Mucosa of descending colon (tissue), 3 donors: Measurements from ENCODE around the gene HMCN2. TPM values are rescaled to one million over a fixed set of nuclear protein-coding genes. Genes with fewer than 3 reads are reported as not detected.

Source experiments
- ATAC-seq: fragments of 200-7000 bp; cut with Tn5 transposase; one replicate; pipeline ENCODE4 v1.9.1; 2020; ENCODE audit warnings: mild to moderate bottlenecking, moderate library complexity
- DNase-seq, 3 donors: peaks; one replicate each; pipeline ENCODE4 v3.0.0-alpha.2; 2020
- H3K36me3 ChIP-seq: fragments of 200-600 bp; one replicate; pipeline ENCODE4 v1.8.0; 2021; ENCODE audit warnings: low read depth, mild to moderate bottlenecking
- H3K4me1 ChIP-seq: fragments of 200-600 bp; one replicate; pipeline ENCODE4 v1.8.0; 2021; ENCODE audit warnings: low read depth, mild to moderate bottlenecking
- H3K4me3 ChIP-seq: fragments of 200-600 bp; one replicate; pipeline ENCODE4 v1.8.0; 2021; ENCODE audit warnings: mild to moderate bottlenecking
- H3K9me3 ChIP-seq: fragments of 200-600 bp; one replicate; pipeline ENCODE4 v1.8.0; 2021; ENCODE audit warnings: mild to moderate bottlenecking
- CTCF ChIP-seq: fragments of 200-600 bp; IDR thresholded peaks from one replicate; pipeline ENCODE4 v1.8.0; 2022; ENCODE audit warnings: antibody characterized with exemption, mild to moderate bottlenecking
- intact Hi-C, 2 donors: fragments of 100-400 bp; cut with DNase I in 1 of 2; cut with micrococcal nuclease in 1 of 2; formaldehyde crosslinking; loops; one replicate each; pipeline versions ENCODE4 v1.11.0 to v1.11.1; 2022; cut with DNase I, micrococcal nuclease
- total RNA-seq, 3 donors: library from RNA; stranded (reverse); fragmentation: NEBNext Ultra II Directional in 2 of 3; extraction: Animal tissue kit (Norgen Biotek cat#: 25700) in 2 of 3; gene quantifications; one replicate each; pipeline versions ENCODE4 v1.2.1 to v1.2.4, GENCODE V29; 2021 to 2023
- donor health status: DM: no; HTN: no; CAD: no; lungs with moderate emphysema.
- donor health status: DM: no; HTN: no; CAD: no.
- donor health status: DM: no; HTN: yes; CAD: no.

The HMCN2 gene
- total RNA-seq, 3 donors from 2014 or later = 28.1 to 40.5 (median 33.2) TPM

DNA sequence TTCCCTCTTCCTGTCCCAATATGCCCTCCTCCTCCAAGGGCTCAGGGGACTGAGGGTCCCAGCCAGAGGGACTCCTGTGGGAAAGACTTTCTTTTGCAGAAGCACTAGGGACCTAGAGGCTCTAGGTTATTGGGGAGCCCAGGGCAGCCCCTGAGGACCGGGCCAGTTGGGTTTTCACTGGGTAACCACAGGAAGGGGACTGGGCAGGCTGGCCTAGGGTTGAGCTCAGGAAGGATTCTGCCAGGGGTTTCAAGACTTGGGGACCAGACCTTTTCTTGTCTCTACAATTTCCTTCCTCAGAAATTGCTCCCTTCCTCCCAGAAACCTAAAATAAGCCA, 24.4 kb upstream of the HMCN2 start:
- no peaks in the 10 kb centered on the region for H3K9me3 ChIP-seq
- no peak for TF ChIP-seq CTCF
- no peak for ATAC-seq
- intact Hi-C loops = no loop called here
- no peaks in the 10 kb centered on the region for H3K4me1 ChIP-seq
- H3K4me3 ChIP-seq = no peak overlapping the region
- peak in 1 of 3 donors; percentile 24 for DNase-seq
- no peaks in the 10 kb centered on the region for H3K36me3 ChIP-seq

GRCh38 chr9:130242270-130243014, 23.1 kb upstream of the HMCN2 start:
- Histone ChIP-seq H3K4me3 (no peak overlapping the region), H3K4me1 (no peaks in the 10 kb centered on the region), H3K36me3 (no peaks in the 10 kb centered on the region), H3K9me3 (no peaks in the 10 kb centered on the region)
- intact Hi-C loops = no loop called here
- ATAC-seq = peak; percentile 4
- TF ChIP-seq CTCF = no peak
- no peak for DNase-seq

DNA sequence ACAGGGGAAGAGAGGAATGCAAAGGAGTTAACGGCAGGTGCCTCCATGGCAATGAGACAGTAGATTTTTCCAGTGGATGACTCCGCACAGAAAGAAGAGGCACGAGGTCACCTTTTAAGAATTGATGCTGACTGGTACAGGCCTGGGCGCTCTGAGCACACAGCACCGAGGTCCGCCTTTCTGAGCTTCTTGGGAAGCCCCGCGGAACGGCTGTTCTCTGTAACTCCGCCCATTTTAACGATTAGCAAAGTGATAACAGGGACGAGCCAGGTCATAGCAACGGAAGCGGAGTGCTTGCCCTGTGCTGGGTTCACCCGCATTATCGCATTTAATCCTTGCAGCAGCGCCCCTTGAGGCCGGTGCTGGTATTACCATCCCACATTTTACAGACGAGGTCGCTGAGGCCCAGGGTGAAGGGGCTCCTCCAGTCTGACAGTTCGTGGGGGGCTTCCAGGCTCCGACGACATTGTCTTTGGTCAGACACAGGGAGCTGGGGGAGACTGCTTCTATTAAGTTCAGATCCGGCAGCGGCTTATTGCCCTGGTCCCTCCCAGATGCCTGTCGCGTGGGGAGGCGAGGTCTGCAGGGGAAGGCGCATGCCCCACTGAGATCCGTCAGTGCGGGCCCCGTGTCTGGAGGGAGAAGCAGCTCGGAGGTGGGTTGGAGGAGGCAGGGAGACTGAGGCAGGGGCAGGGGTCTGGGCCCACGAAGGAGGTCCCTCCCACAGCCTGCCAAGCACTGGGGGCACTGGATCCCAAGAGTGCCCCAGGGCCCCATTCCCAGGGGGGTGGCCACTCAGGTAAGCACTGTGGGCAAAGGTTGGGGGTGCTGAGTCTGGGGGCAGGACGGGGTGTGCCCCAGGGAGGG, 22.3 kb upstream of the HMCN2 start:
- no peak overlapping the region for H3K4me3 ChIP-seq

DNA sequence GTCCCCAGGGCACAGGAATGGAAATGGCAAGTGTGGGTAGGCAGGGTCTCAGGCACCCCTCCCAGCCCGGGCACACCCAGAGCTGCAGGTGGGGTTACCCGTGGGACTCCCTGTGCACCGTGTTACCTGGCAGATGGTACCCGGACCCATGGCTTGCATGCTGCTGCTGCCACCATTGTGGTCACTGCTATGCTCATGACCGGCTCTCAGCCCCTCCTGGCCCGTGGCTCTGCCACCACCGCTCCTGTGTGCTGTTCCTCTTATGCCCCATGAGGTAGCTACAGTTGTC, 21.7 kb upstream of the HMCN2 start:
- Histone ChIP-seq H3K36me3 (no peaks in the 10 kb centered on the region), H3K4me3 (no peak overlapping the region), H3K4me1 (no peaks in the 10 kb centered on the region), H3K9me3 (no peaks in the 10 kb centered on the region)
- intact Hi-C loops = no loop called here
- no peak for DNase-seq
- TF ChIP-seq CTCF = no peak
- ATAC-seq = no peak

More for the DNA sequence above, 22.3 kb upstream of the HMCN2 start:
- ATAC-seq (peak; percentile 87), DNase-seq (peak; percentile 72 to 88 (median 82))
- Histone ChIP-seq H3K9me3 (no peaks in the 10 kb centered on the region), H3K36me3 (no peaks in the 10 kb centered on the region), H3K4me1 (no peaks in the 10 kb centered on the region)
- intact Hi-C loops = no loop called here
- peak; percentile 87 for TF ChIP-seq CTCF

DNA sequence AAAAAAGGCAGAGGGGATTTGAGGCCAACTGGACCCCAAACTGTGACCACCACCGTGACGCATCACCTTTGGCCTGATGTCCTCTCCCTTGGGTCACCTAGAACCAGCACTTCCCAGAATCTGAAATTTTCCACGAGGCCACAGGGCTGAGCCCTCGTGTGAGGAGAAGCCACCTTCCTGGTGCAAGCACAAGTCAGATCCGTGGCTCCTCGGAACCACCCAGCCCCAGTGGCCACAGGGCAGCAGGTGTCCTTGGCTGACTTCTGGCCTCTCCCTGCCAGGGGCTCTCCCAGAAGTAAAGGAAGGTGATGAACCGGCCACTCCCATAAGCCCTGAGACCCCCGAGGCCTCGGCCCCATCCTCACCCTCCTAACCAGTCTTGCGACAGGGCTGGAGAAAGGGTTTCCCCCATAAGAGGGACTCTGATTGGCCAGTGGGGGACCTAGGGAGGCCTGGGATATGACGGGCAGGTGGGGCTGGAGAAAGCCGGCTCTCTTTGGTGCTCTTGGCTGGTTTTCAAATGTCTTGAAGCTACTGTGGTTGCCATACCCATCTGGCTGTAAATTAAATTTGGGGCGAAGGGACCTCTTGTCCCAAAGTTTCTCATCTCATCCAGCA, 20.9 kb upstream of the HMCN2 start:
- intact Hi-C loops = no loop called here
- no peak for ATAC-seq
- no peaks in the 10 kb centered on the region for H3K9me3 ChIP-seq
- TF ChIP-seq CTCF = no peak
- no peak overlapping the region for H3K4me3 ChIP-seq
- no peaks in the 10 kb centered on the region for H3K36me3 ChIP-seq
- H3K4me1 ChIP-seq = no peaks in the 10 kb centered on the region
- no peak for DNase-seq
